ENCODE measurements around the gene DSG2.

The DSG2 gene

GRCh38 chr18:31590570-31590969 lies 92.6 kb downstream of the DSG2 start:
- DNase-seq (ENCODE audit: low read depth), result no peak

- no peak for DNase-seq (ENCODE audit: low read depth)
Observed at GRCh38 chr18:31591113-31591512, 93.1 kb downstream of the DSG2 start.

- DNase-seq (ENCODE audit: low read depth), result no peak
Observed at GRCh38 chr18:31591628-31592027, 93.7 kb downstream of the DSG2 start, which contains the start of gene TTR. TTR (plus strand) TSS chr18:31591877; CDS start chr18:31591903, 26 bp downstream.

DNA sequence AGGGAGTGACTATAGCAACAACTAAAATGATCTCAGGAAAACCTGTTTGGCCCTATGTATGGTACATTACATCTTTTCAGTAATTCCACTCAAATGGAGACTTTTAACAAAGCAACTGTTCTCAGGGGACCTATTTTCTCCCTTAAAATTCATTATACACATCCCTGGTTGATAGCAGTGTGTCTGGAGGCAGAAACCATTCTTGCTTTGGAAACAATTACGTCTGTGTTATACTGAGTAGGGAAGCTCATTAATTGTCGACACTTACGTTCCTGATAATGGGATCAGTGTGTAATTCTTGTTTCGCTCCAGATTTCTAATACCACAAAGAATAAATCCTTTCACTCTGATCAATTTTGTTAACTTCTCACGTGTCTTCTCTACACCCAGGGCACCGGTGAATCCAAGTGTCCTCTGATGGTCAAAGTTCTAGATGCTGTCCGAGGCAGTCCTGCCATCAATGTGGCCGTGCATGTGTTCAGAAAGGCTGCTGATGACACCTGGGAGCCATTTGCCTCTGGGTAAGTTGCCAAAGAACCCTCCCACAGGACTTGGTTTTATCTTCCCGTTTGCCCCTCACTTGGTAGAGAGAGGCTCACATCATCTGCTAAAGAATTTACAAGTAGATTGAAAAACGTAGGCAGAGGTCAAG lies 94.7 kb downstream of the DSG2 start:
- DNase-seq (ENCODE audit: low read depth), result no peak

- no peak for DNase-seq (ENCODE audit: low read depth)
Observed at GRCh38 chr18:31595121-31595771, 97.3 kb downstream of the DSG2 start.

GRCh38 chr18:31596081-31596872 lies 98.3 kb downstream of the DSG2 start:
- DNase-seq (ENCODE audit: low read depth), result no peak

DNA sequence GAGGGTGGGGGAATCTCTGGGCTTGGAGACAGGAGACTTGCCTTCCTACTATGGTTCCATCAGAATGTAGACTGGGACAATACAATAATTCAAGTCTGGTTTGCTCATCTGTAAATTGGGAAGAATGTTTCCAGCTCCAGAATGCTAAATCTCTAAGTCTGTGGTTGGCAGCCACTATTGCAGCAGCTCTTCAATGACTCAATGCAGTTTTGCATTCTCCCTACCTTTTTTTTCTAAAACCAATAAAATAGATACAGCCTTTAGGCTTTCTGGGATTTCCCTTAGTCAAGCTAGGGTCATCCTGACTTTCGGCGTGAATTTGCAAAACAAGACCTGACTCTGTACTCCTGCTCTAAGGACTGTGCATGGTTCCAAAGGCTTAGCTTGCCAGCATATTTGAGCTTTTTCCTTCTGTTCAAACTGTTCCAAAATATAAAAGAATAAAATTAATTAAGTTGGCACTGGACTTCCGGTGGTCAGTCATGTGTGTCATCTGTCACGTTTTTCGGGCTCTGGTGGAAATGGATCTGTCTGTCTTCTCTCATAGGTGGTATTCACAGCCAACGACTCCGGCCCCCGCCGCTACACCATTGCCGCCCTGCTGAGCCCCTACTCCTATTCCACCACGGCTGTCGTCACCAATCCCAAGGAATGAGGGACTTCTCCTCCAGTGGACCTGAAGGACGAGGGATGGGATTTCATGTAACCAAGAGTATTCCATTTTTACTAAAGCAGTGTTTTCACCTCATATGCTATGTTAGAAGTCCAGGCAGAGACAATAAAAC lies 100.2 kb downstream of the DSG2 start:
- no peak for DNase-seq (ENCODE audit: low read depth)
